Measurements from ENCODE around the gene LGI2. TPM values are rescaled to one million over a fixed set of nuclear protein-coding genes. Genes with fewer than 3 reads are reported as not detected.

LGI2 gene
- total and polyA plus RNA-seq, 2 of the 8 experiments (the other 6 are each of a cell fraction or from before 2014, with no cell fraction given), result 2.3 to 4.0 TPM

DNA sequence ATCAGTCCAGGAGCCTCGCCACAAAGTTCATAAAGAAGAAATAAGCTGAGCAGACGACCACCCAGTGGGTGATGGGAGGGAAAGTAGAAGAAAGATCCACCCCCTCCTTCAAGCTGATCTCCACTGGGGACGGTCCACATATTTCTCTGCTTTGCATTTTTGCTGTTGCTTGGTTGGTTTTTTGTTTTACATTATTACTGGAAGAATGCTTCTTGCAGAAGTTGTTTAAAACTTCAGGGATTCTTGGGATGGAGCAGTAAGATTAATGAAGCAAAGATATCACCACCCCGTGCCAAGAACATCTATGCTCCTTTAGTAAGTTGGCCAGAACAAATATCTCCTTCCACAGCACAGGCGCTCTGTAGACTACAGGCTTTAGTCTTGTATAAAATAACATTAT, 30.1 kb downstream of the LGI2 start:
- no peaks in the 10 kb centered on the region for H3K79me1 ChIP-seq (ENCODE audit: low read depth, low read length)
- no peaks in the 10 kb centered on the region for H3K9me3 ChIP-seq (ENCODE audit: insufficient read depth in 2 of 2, low read depth in 1 of 2, low read length in 1 of 2)
- H3K18ac ChIP-seq (ENCODE audit: extremely low read depth, low read length), result no peak overlapping the region
- ChIA-PET POLR2A (ENCODE audit: partially characterized antibody) (interaction anchor here (1.0 kb wide), 1 partner anchor 29 kb away, joined by 3 read pairs; no protein-coding TSS in a partner anchor), CTCF (ENCODE audit: partially characterized antibody) (interaction anchor here (1.8 to 5.0 kb wide), 2 partner anchors 13 to 45 kb away, joined by 5 to 20 read pairs; no protein-coding TSS in a partner anchor)
- no peak overlapping the region for H4K8ac ChIP-seq (ENCODE audit: extremely low read depth, insufficient read depth, low read length)
- no peaks in the 10 kb centered on the region for H3K27me3 ChIP-seq (replicated peaks in 1 of 4; ENCODE audit: control insufficient read depth in 3 of 4, extremely low read depth in 1 of 4, insufficient read depth in 3 of 4, low read length in 3 of 4)
- no peak overlapping the region for H3K4me2 ChIP-seq (ENCODE audit: insufficient read depth in 1 of 2, low read depth in 2 of 2, low read length in 2 of 2)
- no peak overlapping the region for H2AK5ac ChIP-seq (ENCODE audit: low read depth, low read length)
- H4K5ac ChIP-seq (ENCODE audit: insufficient read length, low read depth, low read length), result no peak overlapping the region
- no peak overlapping the region for H2BK120ac ChIP-seq (replicated peaks; ENCODE audit: low read depth, low read length)
- H2BK15ac ChIP-seq (ENCODE audit: low read length), result no peak overlapping the region
- H4K91ac ChIP-seq (replicated peaks; ENCODE audit: insufficient read length, low read length), result no peak overlapping the region
- DNase-seq (ENCODE audit: low read depth in 1 of 2, low spot score in 2 of 2) (no peak), FAIRE-seq (no peak)
- no peak overlapping the region for H3K23ac ChIP-seq (ENCODE audit: insufficient read length)
- H3K27ac ChIP-seq (ENCODE audit: low read depth, low read length), result no peak overlapping the region
- H3K79me2 ChIP-seq (ENCODE audit: control insufficient read depth in 1 of 2, insufficient read depth in 2 of 2, low read length in 2 of 2), result no peaks in the 10 kb centered on the region
- peaks cover 0 to 9% (median 0%) of the 10 kb centered on the region in 4 experiments; a peak in 1 of 7 replicates for H3K4me1 ChIP-seq (replicated peaks in 1 of 4; ENCODE audit: control insufficient read depth in 3 of 4, insufficient read depth in 4 of 4, low read length in 3 of 4)
- no peak for TF ChIP-seq HDAC2 (IDR thresholded peaks at IDR 0.05; ENCODE audit: borderline replicate concordance in 1 of 2, low read depth in 2 of 2, low read length in 2 of 2)
- no peak for TF ChIP-seq RBBP5 (IDR thresholded peaks at IDR 0.05; ENCODE audit: borderline replicate concordance, low read depth, low read length)
- H3K36me3 ChIP-seq (ENCODE audit: control insufficient read depth in 2 of 4, insufficient read depth in 4 of 4, low read length in 3 of 4), result no peaks in the 10 kb centered on the region
- no peak overlapping the region for H2BK5ac ChIP-seq (ENCODE audit: low read depth, low read length)
- no peak overlapping the region for H3K9ac ChIP-seq (replicated peaks in 1 of 4; ENCODE audit: extremely low read depth in 1 of 4, low read depth in 3 of 4, low read length in 3 of 4)
- no peak overlapping the region for H2BK20ac ChIP-seq (ENCODE audit: low read length)
- no peak overlapping the region for H2AFZ ChIP-seq (ENCODE audit: low read length)
- no peak overlapping the region for H2BK12ac ChIP-seq (ENCODE audit: low read depth, low read length)
- H3K4me3 ChIP-seq (ENCODE audit: extremely low read depth in 1 of 4, insufficient read depth in 2 of 4, low read depth in 3 of 4, low read length in 4 of 4), result no peak overlapping the region
- no peak overlapping the region for H3K14ac ChIP-seq (ENCODE audit: insufficient read length)
- H3K56ac ChIP-seq (replicated peaks; ENCODE audit: insufficient read length, low read depth, low read length), result no peak overlapping the region
- 86% methylated on average over 4 of the region's 5 CpGs; no CpG with 5 or more reads in 1 of the 2 experiments for WGBS, 2 experiments (ENCODE audit: extremely low coverage in 1 of 2, insufficient coverage in 1 of 2, insufficient read length in 1 of 2, insufficient replicate concordance in 2 of 2, low coverage in 1 of 2, low lambda C conversion rate in 2 of 2, missing lambda C conversion rate in 1 of 2)
- no peak overlapping the region for H3K4ac ChIP-seq (replicated peaks; ENCODE audit: insufficient read length, low read depth, low read length)
- H4K20me1 ChIP-seq (replicated peaks in 1 of 2; ENCODE audit: control insufficient read depth in 1 of 2, insufficient read depth in 2 of 2, low read length in 2 of 2), result no peaks in the 10 kb centered on the region
- H3K23me2 ChIP-seq (ENCODE audit: low read depth, low read length), result no peaks in the 10 kb centered on the region

All from H1 (cell line).